ENCODE results near the gene PDGFD. TPM values are rescaled to one million over a fixed set of nuclear protein-coding genes. Genes with fewer than 3 reads are reported as not detected.

The PDGFD gene
- polyA plus RNA-seq, 1 donor (not counting 4 experiments of a cell fraction or from before 2014, with no cell fraction given), result 0.28 TPM

DNA sequence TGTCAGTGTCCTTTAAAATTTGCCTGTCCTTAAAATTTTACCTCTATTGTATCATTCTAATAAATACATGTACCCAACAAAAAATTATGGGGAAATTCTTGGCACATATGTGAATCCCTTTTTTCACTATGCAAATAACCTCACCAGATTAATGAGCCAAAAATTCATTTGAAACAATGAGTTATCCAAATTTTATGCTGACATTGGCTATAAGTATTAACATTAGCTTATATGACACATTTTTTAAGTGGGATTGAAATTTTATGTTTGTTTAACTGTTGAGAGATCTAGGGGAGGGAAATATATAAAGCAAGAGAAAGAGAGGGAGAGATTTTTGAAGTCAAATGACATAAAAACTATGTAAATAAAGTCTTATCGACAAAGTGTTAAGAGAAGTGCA, 11.8 kb upstream of the PDGFD start:
- no peak overlapping the region for H3K4me3 ChIP-seq (ENCODE audit: control insufficient read depth in 2 of 3, extremely low read depth in 1 of 3, insufficient read depth in 2 of 3, low read depth in 1 of 3, low read length in 3 of 3)
- dilution Hi-C loops (cut with MboI; ENCODE audit: extremely low pct_ligation_motif_present, low sequenced_read_pairs), result no loop called here
- no peaks in the 10 kb centered on the region for H3K79me2 ChIP-seq (ENCODE audit: control insufficient read depth, insufficient read depth, low read length)
- no peak overlapping the region for H3K9ac ChIP-seq (ENCODE audit: control insufficient read depth, extremely low read depth, insufficient read depth, low read length)
- H4K20me1 ChIP-seq (ENCODE audit: control insufficient read depth, extremely low read depth, insufficient read depth, low read length), result no peaks in the 10 kb centered on the region
- no peak overlapping the region for H3K27ac ChIP-seq (ENCODE audit: control insufficient read depth, insufficient read depth, low read length)
- H3K36me3 ChIP-seq (ENCODE audit: control insufficient read depth in 2 of 2, extremely low read depth in 1 of 2, insufficient read depth in 2 of 2, low read length in 2 of 2), result no peaks in the 10 kb centered on the region
- TF ChIP-seq EZH2 (IDR thresholded peaks at IDR 0.05; ENCODE audit: low read length), result no peak
- TF ChIP-seq, protein P1, sequence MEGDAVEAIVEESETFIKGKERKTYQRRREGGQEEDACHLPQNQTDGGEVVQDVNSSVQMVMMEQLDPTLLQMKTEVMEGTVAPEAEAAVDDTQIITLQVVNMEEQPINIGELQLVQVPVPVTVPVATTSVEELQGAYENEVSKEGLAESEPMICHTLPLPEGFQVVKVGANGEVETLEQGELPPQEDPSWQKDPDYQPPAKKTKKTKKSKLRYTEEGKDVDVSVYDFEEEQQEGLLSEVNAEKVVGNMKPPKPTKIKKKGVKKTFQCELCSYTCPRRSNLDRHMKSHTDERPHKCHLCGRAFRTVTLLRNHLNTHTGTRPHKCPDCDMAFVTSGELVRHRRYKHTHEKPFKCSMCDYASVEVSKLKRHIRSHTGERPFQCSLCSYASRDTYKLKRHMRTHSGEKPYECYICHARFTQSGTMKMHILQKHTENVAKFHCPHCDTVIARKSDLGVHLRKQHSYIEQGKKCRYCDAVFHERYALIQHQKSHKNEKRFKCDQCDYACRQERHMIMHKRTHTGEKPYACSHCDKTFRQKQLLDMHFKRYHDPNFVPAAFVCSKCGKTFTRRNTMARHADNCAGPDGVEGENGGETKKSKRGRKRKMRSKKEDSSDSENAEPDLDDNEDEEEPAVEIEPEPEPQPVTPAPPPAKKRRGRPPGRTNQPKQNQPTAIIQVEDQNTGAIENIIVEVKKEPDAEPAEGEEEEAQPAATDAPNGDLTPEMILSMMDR (optimal IDR thresholded peaks at IDR 0.05 in 1 of 3, IDR thresholded peaks at IDR 0.05 in 1 of 3, conservative IDR thresholded peaks at IDR 0.05 in 1 of 3; ENCODE audit: extremely low read depth in 1 of 3, insufficient read depth in 2 of 3, low read length in 3 of 3), result no peak
- no peak overlapping the region for H3K4me2 ChIP-seq (ENCODE audit: control insufficient read depth, extremely low read depth, insufficient read depth, low read depth, low read length)
- no peaks in the 10 kb centered on the region for H3K4me1 ChIP-seq (ENCODE audit: control insufficient read depth, extremely low read depth, insufficient read depth, low read length)
- no peaks in the 10 kb centered on the region for H3K9me1 ChIP-seq (ENCODE audit: control insufficient read depth, extremely low read depth, insufficient read depth, low read length)
- no peak overlapping the region for H2AFZ ChIP-seq (ENCODE audit: control insufficient read depth, low read length)
- FAIRE-seq (no peak), DNase-seq (ENCODE audit: low read depth, low spot score) (no peak)
- H3K9me3 ChIP-seq (ENCODE audit: control insufficient read depth, low read depth, low read length), result no peaks in the 10 kb centered on the region
- no peaks in the 10 kb centered on the region for H3K27me3 ChIP-seq (ENCODE audit: control insufficient read depth, extremely low read depth, insufficient read depth, low read length)

DNA sequence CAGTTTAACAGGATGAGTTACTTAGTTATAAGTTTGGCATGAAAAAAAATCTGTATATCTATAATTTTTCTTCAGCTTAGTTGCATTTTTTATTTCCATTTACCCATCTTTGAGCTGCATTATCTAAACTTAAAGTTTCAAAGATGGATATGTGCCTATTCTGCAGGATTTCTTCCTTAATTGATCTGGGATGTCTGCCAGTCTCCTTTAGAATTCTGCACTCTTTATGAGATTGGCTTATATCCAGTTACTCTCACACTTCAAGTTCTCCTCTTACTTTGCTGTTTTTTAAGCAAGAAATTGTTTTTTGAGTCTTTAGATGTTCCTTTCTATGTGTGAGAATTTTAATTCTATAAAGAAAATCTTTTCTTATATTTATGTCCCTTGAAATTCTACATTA, 5.1 kb upstream of the PDGFD start:
- H3K9ac ChIP-seq (ENCODE audit: control insufficient read depth, extremely low read depth, insufficient read depth, low read length), result no peak overlapping the region
- H3K4me3 ChIP-seq (ENCODE audit: control insufficient read depth in 2 of 3, extremely low read depth in 1 of 3, insufficient read depth in 2 of 3, low read depth in 1 of 3, low read length in 3 of 3), result no peak overlapping the region
- H3K9me3 ChIP-seq (ENCODE audit: control insufficient read depth, low read depth, low read length), result no peaks in the 10 kb centered on the region
- no peaks in the 10 kb centered on the region for H3K9me1 ChIP-seq (ENCODE audit: control insufficient read depth, extremely low read depth, insufficient read depth, low read length)
- no peaks in the 10 kb centered on the region for H4K20me1 ChIP-seq (ENCODE audit: control insufficient read depth, extremely low read depth, insufficient read depth, low read length)
- no peak overlapping the region for H2AFZ ChIP-seq (ENCODE audit: control insufficient read depth, low read length)
- no peak overlapping the region for H3K4me2 ChIP-seq (ENCODE audit: control insufficient read depth, extremely low read depth, insufficient read depth, low read depth, low read length)
- H3K79me2 ChIP-seq (ENCODE audit: control insufficient read depth, insufficient read depth, low read length), result no peaks in the 10 kb centered on the region
- no peaks in the 10 kb centered on the region for H3K4me1 ChIP-seq (ENCODE audit: control insufficient read depth, extremely low read depth, insufficient read depth, low read length)
- no peaks in the 10 kb centered on the region for H3K27me3 ChIP-seq (ENCODE audit: control insufficient read depth, extremely low read depth, insufficient read depth, low read length)
- no peak overlapping the region for H3K27ac ChIP-seq (ENCODE audit: control insufficient read depth, insufficient read depth, low read length)
- no peak for DNase-seq (ENCODE audit: low read depth, low spot score)
- FAIRE-seq, result no peak
- dilution Hi-C loops (cut with MboI; ENCODE audit: extremely low pct_ligation_motif_present, low sequenced_read_pairs), result no loop called here
- no peak for TF ChIP-seq EZH2 (IDR thresholded peaks at IDR 0.05; ENCODE audit: low read length)
- TF ChIP-seq, protein P1 (optimal IDR thresholded peaks at IDR 0.05 in 1 of 3, IDR thresholded peaks at IDR 0.05 in 1 of 3, conservative IDR thresholded peaks at IDR 0.05 in 1 of 3; ENCODE audit: extremely low read depth in 1 of 3, insufficient read depth in 2 of 3, low read length in 3 of 3), result no peak
- H3K36me3 ChIP-seq (ENCODE audit: control insufficient read depth in 2 of 2, extremely low read depth in 1 of 2, insufficient read depth in 2 of 2, low read length in 2 of 2), result no peaks in the 10 kb centered on the region
